T-helper 9 cell (primary cell): ENCODE results near the gene ZMYND12.

ENCODE experiments used
- DNase-seq: peaks from one replicate; pipeline ENCODE4 v3.0.0-alpha.2; 2020

ZMYND12 gene

GRCh38 chr1:42434340-42434739 lies 21.5 kb downstream of the ZMYND12 start:
- no peak for DNase-seq

- DNase-seq, result no peak
Observed at GRCh38 chr1:42433369-42433768, 22.5 kb downstream of the ZMYND12 start.

GRCh38 chr1:42432714-42433113 lies 23.1 kb downstream of the ZMYND12 start:
- DNase-seq, result no peak

- no peak for DNase-seq
Observed at GRCh38 chr1:42431514-42431913, 24.3 kb downstream of the ZMYND12 start.

GRCh38 chr1:42430286-42431135 lies 25.3 kb downstream of the ZMYND12 start:
- no peak for DNase-seq

- DNase-seq, result no peak
Observed at GRCh38 chr1:42429603-42430002, 26.2 kb downstream of the ZMYND12 start.

- no peak for DNase-seq
Observed at GRCh38 chr1:42427240-42427639, 28.6 kb downstream of the ZMYND12 start.

GRCh38 chr1:42424201-42424600 lies 31.6 kb downstream of the ZMYND12 start:
- no peak for DNase-seq

GRCh38 chr1:42423681-42424080 lies 32.1 kb downstream of the ZMYND12 start:
- DNase-seq, result no peak

GRCh38 chr1:42422737-42423136 lies 33.1 kb downstream of the ZMYND12 start:
- no peak for DNase-seq

GRCh38 chr1:42420911-42421585 lies 34.8 kb downstream of the ZMYND12 start:
- no peak for DNase-seq

- no peak for DNase-seq
Observed at GRCh38 chr1:42420121-42420520, 35.7 kb downstream of the ZMYND12 start.

- DNase-seq, result no peak
Observed at GRCh38 chr1:42419126-42419821, 36.5 kb downstream of the ZMYND12 start.

- no peak for DNase-seq
Observed at GRCh38 chr1:42418516-42418915, 37.3 kb downstream of the ZMYND12 start.

- DNase-seq, result no peak
Observed at GRCh38 chr1:42417166-42417565, 38.7 kb downstream of the ZMYND12 start.

- DNase-seq, result no peak
Observed at GRCh38 chr1:42414551-42415496, 41.0 kb downstream of the ZMYND12 start.

- no peak for DNase-seq
Observed at GRCh38 chr1:42403880-42404400, 51.9 kb downstream of the ZMYND12 start.

- no peak for DNase-seq
Observed at GRCh38 chr1:42399315-42400100, 56.3 kb downstream of the ZMYND12 start.

GRCh38 chr1:42392967-42393848 lies 62.6 kb downstream of the ZMYND12 start:
- no peak for DNase-seq

- no peak for DNase-seq
Observed at GRCh38 chr1:42392255-42392654, 63.6 kb downstream of the ZMYND12 start.
